Measurements from ENCODE around the gene ARHGEF39.

ARHGEF39 gene

DNA sequence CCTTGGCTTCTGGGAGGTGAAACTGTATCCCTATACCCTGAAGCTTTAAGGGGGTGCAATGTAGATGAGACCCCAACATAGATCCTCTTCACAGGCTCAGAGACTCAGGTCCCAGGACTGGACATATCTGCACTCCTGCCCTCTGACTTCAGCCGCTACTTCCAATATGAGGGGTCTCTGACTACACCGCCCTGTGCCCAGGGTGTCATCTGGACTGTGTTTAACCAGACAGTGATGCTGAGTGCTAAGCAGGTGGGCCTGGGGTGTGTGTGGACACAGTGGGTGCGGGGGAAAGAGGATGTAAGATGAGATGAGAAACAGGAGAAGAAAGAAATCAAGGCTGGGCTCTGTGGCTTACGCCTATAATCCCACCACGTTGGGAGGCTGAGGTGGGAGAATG lies 14.1 kb upstream of the ARHGEF39 start:
- Histone ChIP-seq H3K4me1 (ENCODE audit: low read length) (no peaks in the 10 kb centered on the region), H3F3A (ENCODE audit: insufficient read depth, low read length) (no peaks in the 10 kb centered on the region), H3K27ac (ENCODE audit: low read length) (no peak overlapping the region), H3K4me2 (ENCODE audit: low read depth, low read length) (no peak overlapping the region), H3K27me3 (replicated peaks; ENCODE audit: insufficient read depth, low read length) (peaks cover 15% of the 10 kb centered on the region; the same call in 1 of the 2 replicates), H3K36me3 (replicated peaks; ENCODE audit: insufficient read depth, low read length) (no peaks in the 10 kb centered on the region), H2AFZ (ENCODE audit: low read length) (no peak overlapping the region), H4K20me1 (ENCODE audit: insufficient read depth, low read length) (no peaks in the 10 kb centered on the region), H3K9me2 (replicated peaks; ENCODE audit: insufficient read depth, low read length) (no peaks in the 10 kb centered on the region), H3K9me3 (replicated peaks; ENCODE audit: insufficient read depth, low read length) (no peaks in the 10 kb centered on the region), H3K79me2 (ENCODE audit: low read length) (no peaks in the 10 kb centered on the region), H3K4me3 (ENCODE audit: low read length) (no peak overlapping the region), H3K9ac (ENCODE audit: low read length) (no peak overlapping the region)
- no peak for DNase-seq
- TF ChIP-seq EZH2 (optimal IDR thresholded peaks at IDR 0.05; ENCODE audit: low read depth, low read length) (no peak), EZH2phosphoT487 (IDR thresholded peaks at IDR 0.05; ENCODE audit: low read length) (no peak)
- TF ChIP-seq, protein P1, sequence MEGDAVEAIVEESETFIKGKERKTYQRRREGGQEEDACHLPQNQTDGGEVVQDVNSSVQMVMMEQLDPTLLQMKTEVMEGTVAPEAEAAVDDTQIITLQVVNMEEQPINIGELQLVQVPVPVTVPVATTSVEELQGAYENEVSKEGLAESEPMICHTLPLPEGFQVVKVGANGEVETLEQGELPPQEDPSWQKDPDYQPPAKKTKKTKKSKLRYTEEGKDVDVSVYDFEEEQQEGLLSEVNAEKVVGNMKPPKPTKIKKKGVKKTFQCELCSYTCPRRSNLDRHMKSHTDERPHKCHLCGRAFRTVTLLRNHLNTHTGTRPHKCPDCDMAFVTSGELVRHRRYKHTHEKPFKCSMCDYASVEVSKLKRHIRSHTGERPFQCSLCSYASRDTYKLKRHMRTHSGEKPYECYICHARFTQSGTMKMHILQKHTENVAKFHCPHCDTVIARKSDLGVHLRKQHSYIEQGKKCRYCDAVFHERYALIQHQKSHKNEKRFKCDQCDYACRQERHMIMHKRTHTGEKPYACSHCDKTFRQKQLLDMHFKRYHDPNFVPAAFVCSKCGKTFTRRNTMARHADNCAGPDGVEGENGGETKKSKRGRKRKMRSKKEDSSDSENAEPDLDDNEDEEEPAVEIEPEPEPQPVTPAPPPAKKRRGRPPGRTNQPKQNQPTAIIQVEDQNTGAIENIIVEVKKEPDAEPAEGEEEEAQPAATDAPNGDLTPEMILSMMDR (IDR thresholded peaks at IDR 0.05; ENCODE audit: low read length), result no peak

DNA sequence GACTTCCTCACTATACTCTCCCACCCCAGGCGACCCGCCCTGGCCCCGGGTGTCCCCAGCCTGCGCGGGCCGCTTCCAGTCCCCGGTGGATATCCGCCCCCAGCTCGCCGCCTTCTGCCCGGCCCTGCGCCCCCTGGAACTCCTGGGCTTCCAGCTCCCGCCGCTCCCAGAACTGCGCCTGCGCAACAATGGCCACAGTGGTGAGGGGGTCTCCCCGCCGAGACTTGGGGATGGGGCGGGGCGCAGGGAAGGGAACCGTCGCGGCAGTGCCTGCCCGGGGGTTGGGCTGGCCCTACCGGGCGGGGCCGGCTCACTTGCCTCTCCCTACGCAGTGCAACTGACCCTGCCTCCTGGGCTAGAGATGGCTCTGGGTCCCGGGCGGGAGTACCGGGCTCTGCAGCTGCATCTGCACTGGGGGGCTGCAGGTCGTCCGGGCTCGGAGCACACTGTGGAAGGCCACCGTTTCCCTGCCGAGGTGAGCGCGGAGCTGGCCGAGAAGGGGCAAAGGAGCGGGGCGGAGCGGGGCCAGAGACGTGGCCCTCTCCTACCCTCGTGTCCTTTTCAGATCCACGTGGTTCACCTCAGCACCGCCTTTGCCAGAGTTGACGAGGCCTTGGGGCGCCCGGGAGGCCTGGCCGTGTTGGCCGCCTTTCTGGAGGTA lies 10.9 kb upstream of the ARHGEF39 start:
- Histone ChIP-seq H3K27me3 (replicated peaks; ENCODE audit: insufficient read depth, low read length) (peaks cover 15% of the 10 kb centered on the region; the same call in 1 of the 2 replicates), H3K36me3 (replicated peaks; ENCODE audit: insufficient read depth, low read length) (no peaks in the 10 kb centered on the region), H3K9ac (ENCODE audit: low read length) (no peak overlapping the region), H3K4me3 (ENCODE audit: low read length) (peak overlapping the region; percentile 40; the same call in 1 of the 2 replicates), H3F3A (ENCODE audit: insufficient read depth, low read length) (no peaks in the 10 kb centered on the region), H3K79me2 (ENCODE audit: low read length) (no peaks in the 10 kb centered on the region), H3K4me1 (ENCODE audit: low read length) (no peaks in the 10 kb centered on the region), H3K4me2 (ENCODE audit: low read depth, low read length) (peak overlapping the region; percentile 60), H3K9me2 (replicated peaks; ENCODE audit: insufficient read depth, low read length) (no peaks in the 10 kb centered on the region), H3K9me3 (replicated peaks; ENCODE audit: insufficient read depth, low read length) (no peaks in the 10 kb centered on the region), H4K20me1 (ENCODE audit: insufficient read depth, low read length) (no peaks in the 10 kb centered on the region), H2AFZ (ENCODE audit: low read length) (peak overlapping the region; percentile 31; the same call in 1 of the 2 replicates), H3K27ac (ENCODE audit: low read length) (no peak overlapping the region)
- TF ChIP-seq, protein P1 (IDR thresholded peaks at IDR 0.05; ENCODE audit: low read length), result no peak
- TF ChIP-seq EZH2phosphoT487 (IDR thresholded peaks at IDR 0.05; ENCODE audit: low read length), result no peak
- TF ChIP-seq EZH2 (optimal IDR thresholded peaks at IDR 0.05; ENCODE audit: low read depth, low read length), result no peak
- no peak for DNase-seq

DNA sequence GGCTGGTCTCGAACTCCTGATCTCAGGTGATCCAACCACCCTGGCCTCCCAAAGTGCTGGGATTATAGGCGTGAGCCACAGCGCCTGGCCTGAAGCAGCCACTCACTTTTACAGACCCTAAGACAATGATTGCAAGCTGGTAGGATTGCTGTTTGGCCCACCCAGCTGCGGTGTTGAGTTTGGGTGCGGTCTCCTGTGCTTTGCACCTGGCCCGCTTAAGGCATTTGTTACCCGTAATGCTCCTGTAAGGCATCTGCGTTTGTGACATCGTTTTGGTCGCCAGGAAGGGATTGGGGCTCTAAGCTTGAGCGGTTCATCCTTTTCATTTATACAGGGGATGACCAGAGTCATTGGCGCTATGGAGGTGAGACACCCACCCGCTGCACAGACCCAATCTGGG lies 10.2 kb upstream of the ARHGEF39 start:
- Histone ChIP-seq H3K36me3 (replicated peaks; ENCODE audit: insufficient read depth, low read length) (no peaks in the 10 kb centered on the region), H3K27me3 (replicated peaks; ENCODE audit: insufficient read depth, low read length) (peaks cover 15% of the 10 kb centered on the region; the same call in 1 of the 2 replicates), H2AFZ (ENCODE audit: low read length) (no peak overlapping the region), H3K4me2 (ENCODE audit: low read depth, low read length) (peak overlapping the region; percentile 60; the same call in 1 of the 2 replicates), H4K20me1 (ENCODE audit: insufficient read depth, low read length) (no peaks in the 10 kb centered on the region), H3K4me1 (ENCODE audit: low read length) (no peaks in the 10 kb centered on the region), H3K27ac (ENCODE audit: low read length) (no peak overlapping the region), H3K4me3 (ENCODE audit: low read length) (no peak overlapping the region), H3K9me3 (replicated peaks; ENCODE audit: insufficient read depth, low read length) (no peaks in the 10 kb centered on the region), H3K9ac (ENCODE audit: low read length) (no peak overlapping the region), H3K79me2 (ENCODE audit: low read length) (no peaks in the 10 kb centered on the region), H3F3A (ENCODE audit: insufficient read depth, low read length) (no peaks in the 10 kb centered on the region), H3K9me2 (replicated peaks; ENCODE audit: insufficient read depth, low read length) (no peaks in the 10 kb centered on the region)
- DNase-seq, result no peak
- TF ChIP-seq EZH2 (optimal IDR thresholded peaks at IDR 0.05; ENCODE audit: low read depth, low read length) (no peak), EZH2phosphoT487 (IDR thresholded peaks at IDR 0.05; ENCODE audit: low read length) (no peak)
- TF ChIP-seq, protein P1 (IDR thresholded peaks at IDR 0.05; ENCODE audit: low read length), result no peak

All from MM.1S (cell line).